Measurements from ENCODE around the gene C1QTNF1.

DNA sequence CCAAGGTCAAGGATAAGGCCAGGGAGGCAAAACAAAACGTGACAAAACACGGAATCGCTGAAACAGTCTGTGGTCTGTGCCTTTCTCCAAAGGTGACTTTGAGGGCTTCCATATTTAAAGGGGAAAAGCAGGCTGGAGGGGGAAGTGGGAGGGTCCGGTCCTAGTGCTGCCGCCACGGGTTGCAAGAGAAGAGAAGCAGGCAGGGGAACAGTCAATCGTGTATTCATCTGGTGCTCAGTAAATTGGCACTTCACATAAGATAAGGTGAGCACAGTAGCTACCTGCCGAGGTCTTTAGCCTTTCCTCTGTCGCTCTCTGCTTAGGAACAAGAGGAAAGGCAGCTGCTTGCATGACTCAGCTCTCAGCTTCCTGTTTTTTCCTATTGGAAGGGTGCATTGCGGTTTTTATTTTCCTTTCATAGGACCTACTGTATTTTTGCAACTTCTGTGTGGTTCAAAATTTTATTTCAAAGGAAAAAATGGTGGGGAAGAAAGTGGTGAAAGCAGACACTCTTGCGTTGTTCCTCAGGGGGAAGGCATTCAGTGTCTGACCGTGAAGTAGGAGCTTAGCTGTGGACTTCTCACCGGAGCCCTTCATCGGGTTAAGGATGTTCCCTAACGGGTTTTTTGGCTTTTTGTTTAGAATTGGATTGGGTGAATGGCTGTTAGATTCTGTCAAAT is 37.2 kb upstream of the C1QTNF1 start:
- TF ChIP-seq, protein P1, sequence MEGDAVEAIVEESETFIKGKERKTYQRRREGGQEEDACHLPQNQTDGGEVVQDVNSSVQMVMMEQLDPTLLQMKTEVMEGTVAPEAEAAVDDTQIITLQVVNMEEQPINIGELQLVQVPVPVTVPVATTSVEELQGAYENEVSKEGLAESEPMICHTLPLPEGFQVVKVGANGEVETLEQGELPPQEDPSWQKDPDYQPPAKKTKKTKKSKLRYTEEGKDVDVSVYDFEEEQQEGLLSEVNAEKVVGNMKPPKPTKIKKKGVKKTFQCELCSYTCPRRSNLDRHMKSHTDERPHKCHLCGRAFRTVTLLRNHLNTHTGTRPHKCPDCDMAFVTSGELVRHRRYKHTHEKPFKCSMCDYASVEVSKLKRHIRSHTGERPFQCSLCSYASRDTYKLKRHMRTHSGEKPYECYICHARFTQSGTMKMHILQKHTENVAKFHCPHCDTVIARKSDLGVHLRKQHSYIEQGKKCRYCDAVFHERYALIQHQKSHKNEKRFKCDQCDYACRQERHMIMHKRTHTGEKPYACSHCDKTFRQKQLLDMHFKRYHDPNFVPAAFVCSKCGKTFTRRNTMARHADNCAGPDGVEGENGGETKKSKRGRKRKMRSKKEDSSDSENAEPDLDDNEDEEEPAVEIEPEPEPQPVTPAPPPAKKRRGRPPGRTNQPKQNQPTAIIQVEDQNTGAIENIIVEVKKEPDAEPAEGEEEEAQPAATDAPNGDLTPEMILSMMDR (conservative IDR thresholded peaks at IDR 0.05; ENCODE audit: low read length), result no peak
- no peak for TF ChIP-seq EZH2phosphoT487 (IDR thresholded peaks at IDR 0.05; ENCODE audit: borderline replicate concordance, low read depth, low read length)
